ENCODE measurements around the gene BORCS6.

DNA sequence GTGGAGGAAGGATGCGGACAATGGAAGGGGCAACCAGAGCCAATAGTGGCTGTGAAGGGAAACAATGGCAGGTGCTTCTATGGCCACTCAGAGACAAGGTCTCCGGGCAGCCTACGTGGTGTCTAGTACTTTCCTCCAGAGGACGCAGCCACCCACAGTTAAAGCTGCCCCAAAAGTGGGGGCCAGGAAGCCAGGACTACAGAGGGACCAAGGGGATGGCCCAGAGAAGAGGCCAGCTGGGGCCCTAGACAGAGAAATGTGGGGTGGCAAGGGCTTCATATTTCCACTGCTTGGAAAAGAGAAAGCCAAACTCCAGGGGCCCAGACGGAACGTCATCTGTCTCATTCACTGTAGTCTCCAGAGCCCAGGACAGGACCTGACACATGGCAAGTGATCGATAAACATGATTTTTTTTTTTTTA lies 36.9 kb downstream of the BORCS6 start:
- no peak for TF ChIP-seq EZH2phosphoT487 (conservative IDR thresholded peaks at IDR 0.05; ENCODE audit: low read length)
- TF ChIP-seq, protein P1, sequence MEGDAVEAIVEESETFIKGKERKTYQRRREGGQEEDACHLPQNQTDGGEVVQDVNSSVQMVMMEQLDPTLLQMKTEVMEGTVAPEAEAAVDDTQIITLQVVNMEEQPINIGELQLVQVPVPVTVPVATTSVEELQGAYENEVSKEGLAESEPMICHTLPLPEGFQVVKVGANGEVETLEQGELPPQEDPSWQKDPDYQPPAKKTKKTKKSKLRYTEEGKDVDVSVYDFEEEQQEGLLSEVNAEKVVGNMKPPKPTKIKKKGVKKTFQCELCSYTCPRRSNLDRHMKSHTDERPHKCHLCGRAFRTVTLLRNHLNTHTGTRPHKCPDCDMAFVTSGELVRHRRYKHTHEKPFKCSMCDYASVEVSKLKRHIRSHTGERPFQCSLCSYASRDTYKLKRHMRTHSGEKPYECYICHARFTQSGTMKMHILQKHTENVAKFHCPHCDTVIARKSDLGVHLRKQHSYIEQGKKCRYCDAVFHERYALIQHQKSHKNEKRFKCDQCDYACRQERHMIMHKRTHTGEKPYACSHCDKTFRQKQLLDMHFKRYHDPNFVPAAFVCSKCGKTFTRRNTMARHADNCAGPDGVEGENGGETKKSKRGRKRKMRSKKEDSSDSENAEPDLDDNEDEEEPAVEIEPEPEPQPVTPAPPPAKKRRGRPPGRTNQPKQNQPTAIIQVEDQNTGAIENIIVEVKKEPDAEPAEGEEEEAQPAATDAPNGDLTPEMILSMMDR (IDR thresholded peaks at IDR 0.05; ENCODE audit: insufficient read depth, low read length, poor library complexity, severe bottlenecking): no peak

Measured in SU-DHL-6 (cell line).